ENCODE measurements around the gene RNGTT. TPM values are rescaled to one million over a fixed set of nuclear protein-coding genes. Genes with fewer than 3 reads are reported as not detected.

The RNGTT gene
- total and polyA plus RNA-seq, 12 donors: 2.6 to 29.6 (median 14.2) TPM

- intact Hi-C loops (cut with DNase I): no loop called here
- Histone ChIP-seq H3K4me3 (no peak overlapping the region), H3K36me3 (replicated peaks in 1 of 2) (no peaks in the 10 kb centered on the region), H3K27me3 (no peaks in the 10 kb centered on the region), H3K9me3 (replicated peaks in 1 of 3) (no peaks in the 10 kb centered on the region), H3K4me1 (replicated peaks in 1 of 2) (no peaks in the 10 kb centered on the region), H3K27ac (no peak overlapping the region)
- no peak for DNase-seq
- TF ChIP-seq, protein P1, sequence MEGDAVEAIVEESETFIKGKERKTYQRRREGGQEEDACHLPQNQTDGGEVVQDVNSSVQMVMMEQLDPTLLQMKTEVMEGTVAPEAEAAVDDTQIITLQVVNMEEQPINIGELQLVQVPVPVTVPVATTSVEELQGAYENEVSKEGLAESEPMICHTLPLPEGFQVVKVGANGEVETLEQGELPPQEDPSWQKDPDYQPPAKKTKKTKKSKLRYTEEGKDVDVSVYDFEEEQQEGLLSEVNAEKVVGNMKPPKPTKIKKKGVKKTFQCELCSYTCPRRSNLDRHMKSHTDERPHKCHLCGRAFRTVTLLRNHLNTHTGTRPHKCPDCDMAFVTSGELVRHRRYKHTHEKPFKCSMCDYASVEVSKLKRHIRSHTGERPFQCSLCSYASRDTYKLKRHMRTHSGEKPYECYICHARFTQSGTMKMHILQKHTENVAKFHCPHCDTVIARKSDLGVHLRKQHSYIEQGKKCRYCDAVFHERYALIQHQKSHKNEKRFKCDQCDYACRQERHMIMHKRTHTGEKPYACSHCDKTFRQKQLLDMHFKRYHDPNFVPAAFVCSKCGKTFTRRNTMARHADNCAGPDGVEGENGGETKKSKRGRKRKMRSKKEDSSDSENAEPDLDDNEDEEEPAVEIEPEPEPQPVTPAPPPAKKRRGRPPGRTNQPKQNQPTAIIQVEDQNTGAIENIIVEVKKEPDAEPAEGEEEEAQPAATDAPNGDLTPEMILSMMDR (IDR thresholded peaks at IDR 0.05): no peak
- TF ChIP-seq POLR2A (IDR thresholded peaks at IDR 0.05): no peak
These were observed 307.8 kb downstream of the RNGTT start for GRCh38 chr6:88655586-88655985.

DNA sequence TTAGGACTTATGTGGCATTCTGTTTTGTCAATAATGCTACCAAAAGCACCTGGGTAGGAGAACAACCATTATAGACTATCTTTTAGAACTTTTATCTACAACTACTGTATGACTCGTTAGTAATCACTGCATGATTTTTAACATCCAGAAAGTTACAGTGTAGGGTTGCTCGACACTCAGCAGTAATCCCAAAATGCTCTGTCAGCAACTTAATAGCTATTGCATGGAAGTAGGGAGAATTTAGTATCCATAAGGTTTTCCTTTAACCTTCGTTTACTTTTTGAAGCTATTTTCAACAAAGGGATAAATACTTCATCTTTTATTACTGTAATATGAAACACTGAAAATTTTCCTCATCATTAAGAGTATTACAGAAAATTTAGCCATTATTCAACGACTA is 309.5 kb downstream of the RNGTT start:
- no peak for DNase-seq
- H3K27me3 ChIP-seq: no peaks in the 10 kb centered on the region
- no peaks in the 10 kb centered on the region for H3K9me3 ChIP-seq (replicated peaks in 1 of 3)
- intact Hi-C loops (cut with DNase I): no loop called here
- H3K4me3 ChIP-seq: no peak overlapping the region
- no peaks in the 10 kb centered on the region for H3K4me1 ChIP-seq (replicated peaks in 1 of 2)
- H3K36me3 ChIP-seq (replicated peaks in 1 of 2): no peaks in the 10 kb centered on the region
- no peak overlapping the region for H3K27ac ChIP-seq
- TF ChIP-seq POLR2A (IDR thresholded peaks at IDR 0.05): no peak
- TF ChIP-seq, protein P1 (IDR thresholded peaks at IDR 0.05): no peak
- 85 to 92% (median 88%) methylated on average over 4 of the region's 4 CpGs for WGBS, 4 donors

- intact Hi-C loops (cut with DNase I): no loop called here
- Histone ChIP-seq H3K4me3 (no peak overlapping the region), H3K36me3 (replicated peaks in 1 of 2) (no peaks in the 10 kb centered on the region), H3K4me1 (replicated peaks in 1 of 2) (no peaks in the 10 kb centered on the region), H3K27me3 (no peaks in the 10 kb centered on the region), H3K9me3 (replicated peaks in 1 of 3) (no peaks in the 10 kb centered on the region), H3K27ac (no peak overlapping the region)
- DNase-seq: no peak
- TF ChIP-seq, protein P1 (IDR thresholded peaks at IDR 0.05): no peak
- TF ChIP-seq POLR2A (IDR thresholded peaks at IDR 0.05): no peak
These were observed 312.0 kb downstream of the RNGTT start for GRCh38 chr6:88651400-88651799.

GRCh38 chr6:88650979-88651378 is 312.4 kb downstream of the RNGTT start:
- TF ChIP-seq, protein P1 (IDR thresholded peaks at IDR 0.05): no peak
- TF ChIP-seq POLR2A (IDR thresholded peaks at IDR 0.05): no peak
- 73 to 87% (median 74%) methylated on average over 1 of the region's 1 CpG for WGBS, 4 donors
- H3K27me3 ChIP-seq: no peaks in the 10 kb centered on the region

More at GRCh38 chr6:88650979-88651378, 312.4 kb downstream of the RNGTT start:
- Histone ChIP-seq H3K4me1 (replicated peaks in 1 of 2) (no peaks in the 10 kb centered on the region), H3K4me3 (no peak overlapping the region), H3K36me3 (replicated peaks in 1 of 2) (no peaks in the 10 kb centered on the region), H3K27ac (no peak overlapping the region), H3K9me3 (replicated peaks in 1 of 3) (no peaks in the 10 kb centered on the region)
- DNase-seq: no peak
- intact Hi-C loops (cut with DNase I): no loop called here
